Lung microvascular endothelial cell (primary cell): ENCODE results near the gene SSC5D. TPM values are rescaled to one million over a fixed set of nuclear protein-coding genes. Genes with fewer than 3 reads are reported as not detected.
"Not testable (repeated sequence)": the region's sequence is repeated elsewhere in the genome, so short reads cannot be mapped to it uniquely, and the experiment has no call there.

Source experiments
- DNase-seq, 2 donors: peaks; one replicate each; pipeline versions ENCODE4 v3.0.0 to v3.0.0-alpha.2; 2010; ENCODE audit warnings: low read depth in 2 of 2
- total RNA-seq: library from RNA; depleted of rRNA; stranded (reverse); fragments of >200 nt; gene quantifications from 2 replicates; pipeline ENCODE4 v1.2.1, GENCODE V29; 2014

Gene SSC5D
- 0.22 TPM in 1 of 2 replicates, not detected in the other for total RNA-seq

DNA sequence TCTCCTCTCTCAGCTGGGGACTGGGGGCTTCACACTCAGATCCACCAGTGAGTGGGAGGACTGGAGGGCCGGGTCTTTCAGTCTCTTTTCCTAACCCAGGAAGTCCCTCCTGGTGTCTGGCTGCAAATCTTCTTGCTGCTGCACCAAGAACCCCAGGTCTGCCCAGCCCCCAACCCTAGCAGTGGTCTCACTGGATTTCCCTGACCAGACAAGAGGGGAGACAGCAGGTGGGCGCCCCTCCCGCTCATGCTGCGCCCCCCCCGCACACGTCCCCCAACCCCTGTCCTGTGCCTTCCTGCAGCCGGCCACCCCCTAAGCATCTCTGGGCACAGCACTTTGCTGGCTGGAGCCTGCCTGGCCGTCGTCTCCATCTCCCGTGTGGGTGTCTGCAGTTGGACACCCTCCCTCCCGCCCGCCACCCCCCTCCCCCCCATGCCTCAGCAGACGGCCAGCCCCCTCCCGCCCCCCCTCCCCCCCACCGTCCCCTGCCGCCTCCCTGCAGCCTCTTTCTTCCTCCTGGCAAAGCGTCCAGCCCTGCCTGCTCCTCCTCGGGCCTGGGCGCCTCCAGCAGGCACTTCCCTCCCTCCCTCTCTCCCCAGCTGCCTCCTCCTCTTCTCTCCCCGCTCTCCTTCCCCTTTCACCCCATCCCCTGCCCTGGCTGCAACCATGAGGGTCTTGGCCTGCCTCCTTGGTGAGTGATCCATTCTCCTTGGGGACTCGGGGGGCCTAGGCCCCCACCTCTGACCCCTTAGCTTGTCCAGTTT lies at the start of gene SSC5D:
TSS of gene SSC5D (plus strand) at position 513 of the 764 bp plus-strand sequence. CDS start at position 667, 154 bp downstream.
- DNase-seq = no peak

- no peak for DNase-seq
Measured at GRCh38 chr19:55439052-55439451, 49.2 kb upstream of the SSC5D start.

GRCh38 chr19:55440411-55441105 lies 47.7 kb upstream of the SSC5D start:
- DNase-seq = no peak

- no peak for DNase-seq
Measured at GRCh38 chr19:55441319-55441691, 46.9 kb upstream of the SSC5D start.

DNA sequence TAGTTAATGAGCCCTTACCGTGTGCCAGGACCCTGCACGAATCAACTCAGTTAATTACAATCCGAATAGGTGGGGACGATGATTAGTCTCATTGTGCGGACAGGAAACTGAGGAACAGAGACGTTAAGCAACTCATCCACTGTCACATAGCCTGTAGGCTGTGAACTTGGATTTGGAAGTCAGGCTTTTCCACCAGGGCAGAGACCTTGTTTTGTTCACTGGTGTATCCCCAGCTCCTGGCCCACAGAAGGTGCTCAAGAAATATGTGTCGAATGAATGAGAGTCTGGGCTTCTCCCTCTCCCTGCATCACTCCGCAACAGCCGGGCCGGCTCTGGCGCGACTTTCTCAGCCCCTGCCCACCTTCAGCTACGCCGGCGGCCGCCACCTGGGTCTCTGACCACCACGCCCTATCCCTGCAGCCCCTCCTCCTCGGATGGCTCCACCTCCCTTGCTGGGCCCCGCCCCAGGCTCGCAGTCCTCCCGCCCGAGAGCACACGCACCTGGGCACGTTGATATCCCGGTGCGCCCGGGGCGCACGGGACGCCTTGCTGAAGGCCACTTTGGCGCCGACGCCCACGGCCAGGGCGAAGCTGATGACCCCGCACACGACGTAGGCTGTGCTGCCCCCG lies 46.4 kb upstream of the SSC5D start:
- DNase-seq = no peak

DNA sequence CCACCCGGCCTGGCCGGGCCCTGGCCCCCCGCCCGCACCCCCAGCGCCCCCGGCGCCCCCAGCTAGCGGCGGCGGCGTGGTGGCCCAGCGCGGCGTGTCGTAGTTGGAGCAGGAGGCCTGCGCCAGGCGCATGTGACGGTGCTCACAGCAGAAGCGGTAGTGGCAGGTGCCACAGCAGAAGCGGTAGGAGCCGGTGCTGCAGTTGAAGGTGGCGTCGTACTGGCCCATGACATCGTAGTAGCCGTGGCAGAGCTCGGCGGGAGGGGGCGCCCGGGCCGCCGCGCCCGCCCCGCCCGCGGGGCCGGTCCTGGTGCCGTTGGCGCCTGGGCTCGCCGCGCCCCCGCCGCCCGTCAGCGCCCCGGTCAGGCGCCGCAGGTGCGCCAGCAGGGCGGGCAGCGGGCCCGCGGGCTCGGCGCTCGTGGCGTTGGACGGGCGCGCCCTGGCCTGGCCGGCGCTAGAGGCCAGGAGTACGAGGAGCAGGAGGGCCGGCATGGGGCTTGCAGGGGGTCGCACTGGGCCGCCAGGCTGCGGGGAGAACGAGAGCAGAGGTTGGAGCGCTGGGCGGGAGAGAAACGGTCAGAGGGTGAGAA lies 45.8 kb upstream of the SSC5D start:
- DNase-seq = no peak

DNA sequence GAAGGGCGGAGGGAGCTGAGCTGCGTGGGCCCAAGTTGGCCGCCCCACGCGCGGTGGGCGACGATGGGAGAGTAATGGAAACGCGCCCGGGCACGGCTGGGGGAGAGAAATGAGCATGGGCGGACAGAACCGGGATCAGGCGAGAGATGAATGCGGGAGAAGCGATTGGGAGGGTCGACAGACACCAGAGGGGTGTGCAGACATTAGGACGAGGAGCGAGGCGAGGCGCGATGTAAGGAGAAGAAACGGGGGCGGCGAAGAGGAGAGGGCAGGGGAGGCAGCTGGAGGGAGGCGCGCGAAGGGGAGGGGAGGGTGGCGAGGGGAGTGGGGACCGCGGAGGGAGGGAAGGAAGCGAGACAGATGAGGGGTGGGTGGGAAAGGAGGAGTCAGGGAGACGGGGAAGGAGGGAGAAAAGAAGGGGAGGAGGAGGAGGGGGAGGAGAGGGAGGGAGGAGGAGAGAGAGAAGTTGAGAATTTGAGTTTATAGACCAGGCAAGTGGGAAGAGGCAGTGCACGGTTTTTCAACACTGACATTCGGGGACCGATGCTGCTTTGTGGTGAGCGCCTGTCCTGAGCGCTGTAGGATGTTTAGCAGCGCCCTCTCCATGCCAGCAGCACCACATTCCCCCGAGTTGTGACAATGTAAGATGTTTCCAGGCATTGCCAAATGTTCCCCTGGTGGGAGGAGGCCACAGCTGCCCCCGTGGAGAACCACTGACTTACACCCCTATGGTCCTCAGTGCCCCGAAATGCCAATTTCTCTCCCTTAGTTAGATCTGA lies 45.0 kb upstream of the SSC5D start, which contains the start of gene SHISA7:
TSS of gene SHISA7 (minus strand) at position 256 of the 779 bp plus-strand sequence. CDS start 437 bp downstream, outside the sequence.
- no peak for DNase-seq

GRCh38 chr19:55443824-55444480 lies 44.3 kb upstream of the SSC5D start:
- no peak for DNase-seq

DNA sequence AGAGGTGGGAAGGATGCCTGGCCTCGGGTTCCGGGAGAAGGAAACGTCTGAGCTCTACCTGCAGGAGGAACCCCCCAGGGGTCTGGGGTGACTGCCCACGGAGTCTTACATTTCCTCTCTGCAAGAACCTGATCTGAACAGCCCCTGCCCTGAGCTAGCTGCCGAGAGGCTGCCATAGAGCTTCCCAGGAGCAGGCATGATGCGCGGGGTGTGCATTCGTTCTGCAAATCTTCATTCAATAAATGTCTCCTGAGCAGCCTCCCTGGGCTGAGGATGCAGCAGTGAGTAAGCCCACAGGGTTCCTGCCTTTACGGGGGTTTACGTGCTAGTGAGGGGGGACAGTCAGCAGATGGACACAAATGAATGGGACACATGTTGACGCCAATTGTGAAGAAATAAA lies 43.6 kb upstream of the SSC5D start:
- DNase-seq = no peak

GRCh38 chr19:55446060-55446459 lies 42.2 kb upstream of the SSC5D start:
- no peak for DNase-seq

GRCh38 chr19:55447421-55448174 lies 40.6 kb upstream of the SSC5D start:
- peak in 1 of 2 donors; percentile 30 for DNase-seq

GRCh38 chr19:55448175-55448490 lies 40.1 kb upstream of the SSC5D start:
- not testable (repeated sequence) for DNase-seq

- no peak for DNase-seq
Measured at GRCh38 chr19:55449469-55449868, 38.8 kb upstream of the SSC5D start.

DNA sequence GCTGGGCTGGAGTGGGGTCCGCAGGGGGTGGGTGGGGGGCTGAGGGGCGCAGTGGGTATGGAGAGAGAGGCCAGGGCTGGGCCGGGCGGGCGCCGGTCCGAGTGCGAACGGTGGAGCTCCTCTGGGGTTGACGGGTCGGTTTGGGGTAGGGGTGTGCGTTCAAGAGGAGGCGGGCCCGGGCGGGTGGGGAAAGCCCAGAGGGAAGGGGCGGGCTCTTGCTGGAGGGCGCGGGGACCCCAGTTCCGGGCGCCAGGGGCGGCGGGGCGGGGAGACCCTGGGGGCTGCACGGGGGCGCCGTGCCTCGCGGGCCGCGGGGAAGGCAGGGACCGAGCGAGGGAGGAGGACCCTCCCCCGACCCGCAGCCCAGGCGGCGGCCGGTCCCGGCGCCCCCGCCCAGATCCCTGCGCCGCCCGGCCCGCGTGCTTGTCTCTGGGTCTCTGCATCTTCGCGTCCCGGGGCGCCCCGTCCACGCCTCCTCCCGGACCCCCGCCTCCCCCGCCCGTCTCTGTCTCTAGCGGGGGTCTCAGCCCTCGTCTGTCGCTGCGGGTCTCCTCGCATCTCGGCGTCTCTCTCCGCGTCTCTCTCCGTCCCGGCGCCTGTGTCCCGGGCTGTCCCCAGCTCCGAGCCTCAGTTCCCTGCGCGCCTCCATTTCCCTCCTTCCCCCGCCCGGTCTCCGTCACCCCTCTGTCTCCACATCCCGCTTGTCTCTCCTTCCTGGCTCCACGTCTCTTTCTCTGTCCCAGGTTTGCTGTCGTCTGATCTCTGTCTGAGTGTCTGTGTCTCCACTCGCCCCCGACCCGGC lies 36.9 kb upstream of the SSC5D start:
- DNase-seq = no peak

DNA sequence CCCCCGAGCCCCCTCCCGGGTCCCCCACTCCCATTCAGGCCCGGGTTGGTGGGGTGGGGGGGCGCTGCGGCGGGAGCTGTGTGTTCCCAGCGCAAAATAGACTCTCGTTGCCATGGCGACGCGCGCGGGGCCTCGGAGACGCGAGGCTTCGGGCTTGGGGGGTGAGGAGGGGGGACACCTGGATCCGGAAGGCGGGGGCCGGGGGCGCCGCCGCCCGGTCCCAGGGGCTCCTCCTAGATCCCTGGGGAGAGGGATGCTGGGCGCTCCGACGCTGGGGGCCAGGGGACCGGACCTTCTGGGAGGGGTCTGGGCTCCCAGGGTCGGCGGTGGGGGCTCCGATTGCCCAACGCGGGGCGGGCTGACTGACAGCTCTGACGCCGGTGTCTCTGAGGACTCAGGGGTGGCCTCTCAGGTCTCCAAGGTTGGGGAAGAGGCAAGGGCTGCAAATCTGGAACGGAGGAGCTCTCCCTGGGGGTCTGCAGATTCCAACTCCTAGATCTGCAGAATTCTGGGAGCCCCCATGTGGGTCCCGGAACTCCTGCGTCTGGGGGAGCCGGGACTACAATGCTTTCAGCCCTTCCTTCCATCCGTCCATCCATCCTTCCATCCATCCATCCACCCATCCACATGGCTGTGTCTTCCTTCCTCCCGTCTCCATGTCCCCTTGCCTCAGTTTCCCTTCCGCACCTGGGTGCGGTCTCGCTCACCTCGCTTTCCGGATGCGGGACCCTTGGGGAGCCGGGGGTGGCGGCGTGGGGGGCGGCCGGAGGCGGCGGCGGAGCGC lies 36.1 kb upstream of the SSC5D start:
- DNase-seq = no peak

DNA sequence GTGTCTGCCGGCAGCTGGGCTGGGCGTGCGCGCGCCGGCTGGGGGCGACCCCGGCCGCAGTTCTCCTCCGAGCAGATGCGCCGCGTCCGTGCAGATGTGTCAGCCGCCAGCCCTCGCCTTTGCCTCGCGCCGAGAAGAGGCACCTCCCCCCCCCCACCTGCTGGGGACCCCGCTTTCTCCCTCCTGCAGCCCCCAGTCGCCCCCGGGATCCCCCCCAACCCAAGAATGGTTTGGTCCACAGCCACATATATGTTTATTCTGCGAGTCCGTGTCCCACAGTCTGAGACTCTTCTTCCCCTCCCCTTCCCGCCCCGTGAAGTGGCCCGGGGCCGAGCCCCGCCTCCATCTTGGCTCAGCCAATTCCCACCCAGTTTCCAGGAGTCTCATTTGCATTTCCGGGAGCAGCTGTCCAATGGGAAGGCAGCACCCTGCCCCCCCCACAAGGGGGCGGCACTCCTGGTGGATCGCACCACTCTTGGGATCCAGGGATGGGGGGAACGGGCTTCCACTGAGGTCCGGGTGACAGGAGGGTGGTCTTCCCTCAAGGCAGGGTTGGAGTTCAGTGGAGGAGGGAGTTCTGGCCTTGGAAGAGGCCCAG lies 35.4 kb upstream of the SSC5D start:
- DNase-seq = peak; percentile 60 to 61

DNA sequence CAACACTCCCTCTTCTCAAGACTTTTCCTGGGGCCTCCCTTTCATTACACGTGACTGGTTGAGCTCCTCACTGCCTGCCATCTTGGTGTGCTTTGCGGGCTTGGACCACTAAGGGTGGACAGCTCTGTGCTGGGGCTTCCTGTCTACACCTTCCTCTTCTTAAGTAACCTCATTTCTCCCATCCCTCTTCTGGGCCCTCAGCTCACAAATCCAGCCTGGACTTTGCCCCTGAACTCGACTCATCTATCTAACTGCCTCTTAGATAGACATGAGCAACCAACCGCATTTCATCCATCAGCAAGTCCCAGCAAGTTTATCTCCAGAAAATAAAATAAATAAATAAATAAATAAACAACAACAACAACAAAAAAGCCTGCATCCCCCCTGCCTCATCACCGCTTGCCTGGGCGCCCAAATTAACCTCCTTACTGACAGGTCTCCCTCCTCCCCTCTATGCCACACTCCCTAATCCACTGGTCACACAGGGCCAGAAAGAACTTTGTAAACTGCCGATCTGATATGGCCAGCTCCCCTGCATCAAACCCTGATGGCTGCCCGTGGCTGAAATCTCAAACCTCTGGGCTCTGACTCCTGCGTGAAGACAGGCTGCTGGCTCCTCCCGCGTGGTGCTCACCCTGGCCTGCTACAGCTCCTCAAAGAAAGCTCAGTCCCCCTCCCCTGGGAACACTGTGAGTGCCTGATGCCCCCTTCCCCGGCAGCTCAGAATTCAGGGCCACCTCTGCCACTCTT lies 34.5 kb upstream of the SSC5D start:
- DNase-seq = no peak
